ENCODE data around the gene KLHL21. TPM values are rescaled to one million over a fixed set of nuclear protein-coding genes. Genes with fewer than 3 reads are reported as not detected.
A peak's percentile ranks its signal among the peaks of the same experiment; 100 is the strongest.

Gene KLHL21
- total and polyA plus RNA-seq, 9 of the 15 experiments (the other 6 are each of a cell fraction or from before 2014, with no cell fraction given) = 2.1 to 42.1 (median 17.5) TPM

GRCh38 chr1:6612641-6613360, 10.1 kb upstream of the KLHL21 start (continued):
- TF ChIP-seq ZNF24 (IDR thresholded peaks at IDR 0.05) (0 out of 2 replicates have a peak, but pooled peaks have one; percentile 39), CSDE1 (IDR thresholded peaks at IDR 0.05) (no peak), NR0B1 (IDR thresholded peaks at IDR 0.05; ENCODE audit: partially characterized antibody) (no peak), TEAD2 (tag; IDR thresholded peaks at IDR 0.05) (no peak), E2F8 (IDR thresholded peaks at IDR 0.05; ENCODE audit: low read depth, partially characterized antibody) (no peak), ETV5 (CRISPR knock-in tag; IDR thresholded peaks at IDR 0.05; ENCODE audit: low read depth) (0 out of 2 replicates have a peak, but pooled peaks have one; percentile 7), HLTF (IDR thresholded peaks at IDR 0.05) (no peak; the same call in 1 of the 2 replicates), CEBPZ (IDR thresholded peaks at IDR 0.05; ENCODE audit: borderline replicate concordance, low read depth, low read length) (no peak), TCF7L2 (IDR thresholded peaks at IDR 0.05; ENCODE audit: low read depth, low read length) (no peak), NCOA4 (IDR thresholded peaks at IDR 0.05; ENCODE audit: partially characterized antibody) (no peak), ZKSCAN1 (IDR thresholded peaks at IDR 0.05; ENCODE audit: low read depth, low read length) (no peak), MAZ (CRISPR knock-in tag; conservative IDR thresholded peaks at IDR 0.05 in 1 of 2, IDR thresholded peaks at IDR 0.05 in 1 of 2) (no peak; a peak in 2 of 4 replicates), MBD1 (CRISPR knock-in tag; IDR thresholded peaks at IDR 0.05) (no peak), TBL1XR1 (IDR thresholded peaks at IDR 0.05; ENCODE audit: low read length in 2 of 2) (no peak), EZH2 (IDR thresholded peaks at IDR 0.05; ENCODE audit: borderline replicate concordance, low read depth, low read length) (no peak), TEAD4 (IDR thresholded peaks at IDR 0.05; ENCODE audit: low read length) (0 out of 2 replicates have a peak, but pooled peaks have one; percentile 3), TEAD4 (CRISPR knock-in tag; IDR thresholded peaks at IDR 0.05; ENCODE audit: borderline replicate concordance) (no peak), NCOA1 (IDR thresholded peaks at IDR 0.05; ENCODE audit: low read depth) (no peak)
